Measurements from ENCODE around the gene ZFY. TPM values are rescaled to one million over a fixed set of nuclear protein-coding genes. Genes with fewer than 3 reads are reported as not detected.

The ZFY gene
- total RNA-seq, 1 experiment from 2014 or later, result not detected

GRCh38 chrY:2949590-2950252, 14.5 kb downstream of the ZFY start:
- intact Hi-C loops (cut with micrococcal nuclease), result no loop called here
- no peaks in the 10 kb centered on the region for H3K9me3 Mint-ChIP-seq (ENCODE audit: unreplicated experiment)
- CTCF ChIA-PET, result no interaction called here

GRCh38 chrY:2950655-2951054, 15.5 kb downstream of the ZFY start:
- H3K4me1 Mint-ChIP-seq (ENCODE audit: insufficient read depth, unreplicated experiment), result no peaks in the 10 kb centered on the region
- no peaks in the 10 kb centered on the region for H3K9me3 Mint-ChIP-seq (ENCODE audit: unreplicated experiment)
- CTCF ChIA-PET, result no interaction called here
- DNase-seq (ENCODE audit: unreplicated experiment), result no peak
- TF ChIP-seq CTCF (IDR thresholded peaks at IDR 0.05; ENCODE audit: unreplicated experiment), result no peak
- intact Hi-C loops (cut with micrococcal nuclease), result no loop called here
- no peaks in the 10 kb centered on the region for H3K27me3 Mint-ChIP-seq (ENCODE audit: insufficient read depth, unreplicated experiment)
- H3K27ac Mint-ChIP-seq (ENCODE audit: low read depth, unreplicated experiment), result no peak overlapping the region
- no peak overlapping the region for H3K4me3 Mint-ChIP-seq (ENCODE audit: unreplicated experiment)
- POLR2A ChIA-PET, result no interaction called here
- no peaks in the 10 kb centered on the region for H3K36me3 Mint-ChIP-seq (ENCODE audit: insufficient read depth, unreplicated experiment)
- no TSS peak for BruUV-seq (replicated peaks)

More at GRCh38 chrY:2949590-2950252, 14.5 kb downstream of the ZFY start:
- Mint-ChIP-seq H3K27me3 (ENCODE audit: insufficient read depth, unreplicated experiment) (no peaks in the 10 kb centered on the region), H3K27ac (ENCODE audit: low read depth, unreplicated experiment) (no peak overlapping the region), H3K36me3 (ENCODE audit: insufficient read depth, unreplicated experiment) (no peaks in the 10 kb centered on the region), H3K4me1 (ENCODE audit: insufficient read depth, unreplicated experiment) (no peaks in the 10 kb centered on the region), H3K4me3 (ENCODE audit: unreplicated experiment) (no peak overlapping the region)
- no peak for DNase-seq (ENCODE audit: unreplicated experiment)
- BruUV-seq (replicated peaks), result no TSS peak
- no peak for TF ChIP-seq CTCF (IDR thresholded peaks at IDR 0.05; ENCODE audit: unreplicated experiment)
- POLR2A ChIA-PET, result no interaction called here

- intact Hi-C loops (cut with micrococcal nuclease), result no loop called here
- TF ChIP-seq CTCF (IDR thresholded peaks at IDR 0.05; ENCODE audit: unreplicated experiment), result no peak
- no TSS peak for BruUV-seq (replicated peaks)
- Mint-ChIP-seq H3K4me1 (ENCODE audit: insufficient read depth, unreplicated experiment) (no peaks in the 10 kb centered on the region), H3K36me3 (ENCODE audit: insufficient read depth, unreplicated experiment) (no peaks in the 10 kb centered on the region), H3K27ac (ENCODE audit: low read depth, unreplicated experiment) (no peak overlapping the region), H3K4me3 (ENCODE audit: unreplicated experiment) (no peak overlapping the region), H3K27me3 (ENCODE audit: insufficient read depth, unreplicated experiment) (no peaks in the 10 kb centered on the region), H3K9me3 (ENCODE audit: unreplicated experiment) (no peaks in the 10 kb centered on the region)
- no peak for DNase-seq (ENCODE audit: unreplicated experiment)
- ChIA-PET POLR2A (no interaction called here), CTCF (no interaction called here)
Observed at GRCh38 chrY:2952912-2953311, 17.7 kb downstream of the ZFY start.

GRCh38 chrY:2954735-2955134, 19.6 kb downstream of the ZFY start:
- H3K4me3 Mint-ChIP-seq (ENCODE audit: unreplicated experiment), result no peak overlapping the region
- BruUV-seq (replicated peaks), result no TSS peak
- intact Hi-C loops (cut with micrococcal nuclease), result no loop called here
- no peaks in the 10 kb centered on the region for H3K4me1 Mint-ChIP-seq (ENCODE audit: insufficient read depth, unreplicated experiment)
- no peak for DNase-seq (ENCODE audit: unreplicated experiment)
- H3K9me3 Mint-ChIP-seq (ENCODE audit: unreplicated experiment), result no peaks in the 10 kb centered on the region
- no peak overlapping the region for H3K27ac Mint-ChIP-seq (ENCODE audit: low read depth, unreplicated experiment)
- no peak for TF ChIP-seq CTCF (IDR thresholded peaks at IDR 0.05; ENCODE audit: unreplicated experiment)
- no peaks in the 10 kb centered on the region for H3K27me3 Mint-ChIP-seq (ENCODE audit: insufficient read depth, unreplicated experiment)
- ChIA-PET CTCF (no interaction called here), POLR2A (no interaction called here)
- no peaks in the 10 kb centered on the region for H3K36me3 Mint-ChIP-seq (ENCODE audit: insufficient read depth, unreplicated experiment)

Measured in MCF 10A (cell line).